Prostate gland (tissue), 2 donors: Measurements from ENCODE around the gene ANKRD11.

ENCODE experiments used
- POLR2A ChIP-seq: fragments of 450-650 bp; IDR thresholded peaks from one replicate; pipeline ENCODE4 v1.6.1; 2016; ENCODE audit warnings: antibody characterized with exemption, mild to moderate bottlenecking
- TF ChIP-seq, protein P1 (sequence below), 4 experiments: fragments of 200-600 bp in 2 of 4; fragments of 450-650 bp in 2 of 4; sonication (generic) in 2 of 4; IDR thresholded peaks; 1 replicate in 3 of 4; 2 replicates in 1 of 4; pipeline ENCODE4 v1.5.1; 2016 to 2019; ENCODE audit warnings: antibody characterized with exemption in 4 of 4, mild to moderate bottlenecking in 2 of 4, moderate library complexity in 2 of 4

DNA sequence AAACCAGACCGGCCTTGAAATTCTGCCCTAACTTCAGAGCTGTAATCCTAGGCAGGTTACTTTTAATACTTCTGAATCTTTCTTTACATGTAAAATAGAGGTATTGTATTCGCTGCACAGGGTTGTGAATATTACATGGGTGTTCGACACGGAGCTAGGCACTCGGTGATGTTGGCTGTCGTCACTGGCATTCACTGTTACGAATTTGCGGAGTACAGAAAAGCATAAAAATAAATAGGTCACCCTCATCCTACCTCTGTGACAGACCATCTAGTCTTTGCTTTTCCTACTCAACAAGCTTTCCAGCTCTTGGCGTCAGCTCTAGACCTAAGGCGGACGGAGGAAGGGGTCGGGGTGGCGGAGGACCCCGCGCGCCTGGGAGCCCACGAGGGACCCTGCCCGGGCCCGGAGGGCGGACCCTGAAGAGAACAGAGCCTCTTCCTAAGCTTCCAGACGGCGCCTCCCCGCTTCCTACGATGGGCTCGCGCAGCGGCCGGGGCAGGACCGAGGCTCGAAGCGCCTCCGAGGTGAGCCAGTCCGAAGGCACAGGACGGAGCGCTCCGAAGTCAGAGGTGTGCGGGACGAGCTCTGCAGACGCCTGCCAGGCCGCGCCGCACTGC lies 17.0 kb upstream of the ANKRD11 start:
- TF ChIP-seq POLR2A, result no peak
- TF ChIP-seq, protein P1, sequence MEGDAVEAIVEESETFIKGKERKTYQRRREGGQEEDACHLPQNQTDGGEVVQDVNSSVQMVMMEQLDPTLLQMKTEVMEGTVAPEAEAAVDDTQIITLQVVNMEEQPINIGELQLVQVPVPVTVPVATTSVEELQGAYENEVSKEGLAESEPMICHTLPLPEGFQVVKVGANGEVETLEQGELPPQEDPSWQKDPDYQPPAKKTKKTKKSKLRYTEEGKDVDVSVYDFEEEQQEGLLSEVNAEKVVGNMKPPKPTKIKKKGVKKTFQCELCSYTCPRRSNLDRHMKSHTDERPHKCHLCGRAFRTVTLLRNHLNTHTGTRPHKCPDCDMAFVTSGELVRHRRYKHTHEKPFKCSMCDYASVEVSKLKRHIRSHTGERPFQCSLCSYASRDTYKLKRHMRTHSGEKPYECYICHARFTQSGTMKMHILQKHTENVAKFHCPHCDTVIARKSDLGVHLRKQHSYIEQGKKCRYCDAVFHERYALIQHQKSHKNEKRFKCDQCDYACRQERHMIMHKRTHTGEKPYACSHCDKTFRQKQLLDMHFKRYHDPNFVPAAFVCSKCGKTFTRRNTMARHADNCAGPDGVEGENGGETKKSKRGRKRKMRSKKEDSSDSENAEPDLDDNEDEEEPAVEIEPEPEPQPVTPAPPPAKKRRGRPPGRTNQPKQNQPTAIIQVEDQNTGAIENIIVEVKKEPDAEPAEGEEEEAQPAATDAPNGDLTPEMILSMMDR (IDR thresholded peaks at IDR 0.05), result no peak
